HG03108 (cell line): ENCODE results near the gene KIAA2012.

Source experiments
- ATAC-seq: cut with Tn5 transposase; IDR thresholded peaks from one replicate; pipeline ENCODE4 v1.9.1; 2021; ENCODE audit warnings: moderate library complexity; ENCODE audit not compliant: unreplicated experiment

Gene KIAA2012

DNA sequence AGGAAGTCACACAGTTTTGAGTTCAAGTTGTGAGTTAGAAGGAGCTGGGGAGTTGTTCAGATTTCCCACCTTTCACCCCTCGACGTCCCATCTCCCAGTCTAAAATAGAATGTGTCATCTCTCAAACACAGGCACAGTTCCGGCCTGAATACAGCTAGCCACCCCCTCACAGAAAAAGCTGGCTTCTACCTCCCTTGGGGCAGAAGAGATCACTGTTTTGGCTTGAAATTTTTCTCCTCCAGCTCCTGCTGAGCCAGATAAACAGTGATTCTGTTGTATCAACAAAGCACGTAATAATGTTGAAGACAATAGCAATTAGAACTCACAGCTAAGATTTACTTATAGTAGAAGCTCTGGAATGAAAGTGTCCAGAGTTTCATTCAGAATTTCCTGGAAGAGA, 74.7 kb downstream of the KIAA2012 start:
- no peak for ATAC-seq

DNA sequence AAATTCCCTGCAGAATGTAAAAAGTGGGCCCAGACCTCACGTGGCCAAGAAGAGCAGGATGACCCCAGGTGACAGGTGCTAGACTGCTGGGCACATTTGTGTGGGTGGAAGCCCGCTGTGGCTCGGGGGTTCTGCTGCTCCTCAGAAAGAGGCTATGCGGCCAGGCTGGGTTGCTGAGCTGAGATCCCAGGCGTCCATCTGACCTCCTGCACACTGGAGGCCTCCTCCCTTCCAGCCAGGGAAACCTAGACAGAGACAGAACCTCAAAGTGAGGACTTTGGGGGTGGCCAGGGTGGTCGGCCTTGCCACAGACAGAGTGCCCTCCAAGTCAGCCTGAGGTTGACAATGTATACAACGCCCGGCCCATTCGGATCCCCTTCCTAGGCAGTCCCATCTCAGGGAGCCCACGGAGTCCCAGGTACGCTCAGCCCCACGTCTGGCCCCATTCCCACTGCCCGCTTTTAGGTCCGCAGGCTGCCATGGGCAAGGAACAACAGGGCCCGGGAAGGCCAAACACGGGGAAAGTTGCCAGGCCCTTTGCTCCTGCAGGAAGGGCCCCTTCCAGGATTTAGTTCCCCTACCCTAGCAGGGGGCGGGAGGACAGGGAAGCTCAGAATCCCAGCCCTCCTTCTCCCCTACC, 75.6 kb downstream of the KIAA2012 start:
- ATAC-seq: no peak

DNA sequence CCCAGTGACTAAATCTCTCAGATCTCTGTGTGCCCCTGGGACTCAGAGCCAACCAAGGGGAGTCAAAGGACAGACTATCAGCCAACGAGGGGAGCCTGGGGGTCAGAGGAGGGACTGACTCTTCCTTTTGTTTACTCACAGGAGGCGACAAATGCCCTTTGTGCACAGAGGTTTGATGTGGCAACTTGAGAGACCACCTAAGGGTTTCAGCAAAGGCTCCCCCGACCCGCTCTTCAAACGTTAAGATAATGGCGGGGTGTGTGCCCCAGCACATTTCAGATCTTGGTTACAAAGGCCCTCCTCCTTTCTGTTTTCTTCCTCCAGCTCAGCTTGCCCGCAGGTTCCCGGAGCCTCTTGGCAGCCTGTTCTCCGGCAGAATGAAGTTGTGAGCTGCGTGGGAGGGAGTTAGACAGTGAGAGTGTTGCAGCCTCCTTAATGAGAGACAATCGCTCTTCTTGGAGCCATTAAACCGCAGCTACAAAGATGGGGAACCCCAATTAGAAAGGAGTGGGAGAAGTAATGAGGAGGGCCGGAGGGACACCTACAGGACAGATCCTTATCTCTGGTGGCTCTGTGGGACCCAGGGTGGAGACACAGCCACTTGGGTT, 76.2 kb downstream of the KIAA2012 start:
- no peak for ATAC-seq

DNA sequence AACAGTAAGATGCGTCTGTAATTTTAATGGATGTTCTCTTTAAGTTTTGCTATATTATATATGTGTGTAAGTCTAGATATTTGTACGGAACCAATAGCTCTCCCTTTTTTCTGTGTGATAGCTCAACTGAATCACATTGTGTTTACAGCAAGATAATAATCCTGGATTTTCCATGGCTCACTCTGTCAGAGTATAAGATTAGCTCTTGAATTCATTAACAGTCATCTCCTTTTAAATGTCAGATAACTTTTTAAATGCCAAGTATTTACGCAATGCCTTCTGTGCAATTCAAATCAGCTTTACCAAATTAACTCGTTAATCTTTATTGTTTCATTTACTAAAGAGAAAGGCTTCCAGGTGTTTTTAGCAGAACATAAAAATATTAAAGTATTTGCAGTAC, 76.9 kb downstream of the KIAA2012 start:
- no peak for ATAC-seq

DNA sequence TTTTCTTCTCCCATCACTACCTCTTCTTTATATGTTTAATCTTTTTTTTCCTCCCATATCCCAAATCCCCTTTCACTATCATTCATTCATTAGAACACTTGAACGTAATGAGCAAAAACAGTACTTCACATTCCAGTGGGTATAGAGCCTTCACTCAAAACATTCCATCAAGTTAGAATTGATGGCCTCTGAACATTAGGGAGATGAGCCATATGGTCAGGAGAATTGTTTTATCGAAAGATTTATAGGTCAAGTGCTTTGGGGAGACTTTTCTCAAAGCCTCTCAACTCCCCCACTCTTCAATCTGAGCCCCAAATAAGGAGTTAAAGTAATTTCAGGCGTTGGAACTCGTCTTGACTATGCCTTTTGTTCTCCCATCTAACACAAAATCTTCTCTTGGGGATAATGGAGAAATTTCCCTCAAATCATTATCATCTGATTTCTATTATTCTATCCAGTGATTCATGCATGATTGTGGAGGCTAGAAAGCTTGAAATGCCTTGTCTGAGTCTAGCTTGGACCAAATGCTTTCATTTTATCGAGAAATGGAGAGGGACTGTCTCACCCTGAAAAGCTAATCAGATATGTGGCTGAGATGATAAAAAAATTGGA, 79.2 kb downstream of the KIAA2012 start:
- no peak for ATAC-seq

DNA sequence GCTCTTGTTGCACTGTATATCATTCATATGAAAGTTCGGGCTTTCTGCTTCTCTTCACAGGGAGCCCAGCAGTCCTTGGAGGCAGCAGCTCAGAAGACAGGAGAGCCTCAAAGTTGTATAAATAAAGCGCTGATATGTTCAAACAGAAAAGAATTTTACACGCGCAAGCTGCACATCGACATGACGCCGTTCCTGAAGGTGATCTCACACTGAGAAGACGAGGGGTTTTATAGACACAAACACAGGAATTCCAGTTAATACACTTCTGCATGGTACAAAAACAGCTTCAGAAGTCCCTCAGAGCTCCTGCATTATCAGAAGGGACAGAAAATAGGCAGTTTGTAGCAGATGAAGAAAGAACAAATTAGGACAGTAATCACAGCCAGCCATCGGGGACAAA, 81.6 kb downstream of the KIAA2012 start:
- no peak for ATAC-seq

DNA sequence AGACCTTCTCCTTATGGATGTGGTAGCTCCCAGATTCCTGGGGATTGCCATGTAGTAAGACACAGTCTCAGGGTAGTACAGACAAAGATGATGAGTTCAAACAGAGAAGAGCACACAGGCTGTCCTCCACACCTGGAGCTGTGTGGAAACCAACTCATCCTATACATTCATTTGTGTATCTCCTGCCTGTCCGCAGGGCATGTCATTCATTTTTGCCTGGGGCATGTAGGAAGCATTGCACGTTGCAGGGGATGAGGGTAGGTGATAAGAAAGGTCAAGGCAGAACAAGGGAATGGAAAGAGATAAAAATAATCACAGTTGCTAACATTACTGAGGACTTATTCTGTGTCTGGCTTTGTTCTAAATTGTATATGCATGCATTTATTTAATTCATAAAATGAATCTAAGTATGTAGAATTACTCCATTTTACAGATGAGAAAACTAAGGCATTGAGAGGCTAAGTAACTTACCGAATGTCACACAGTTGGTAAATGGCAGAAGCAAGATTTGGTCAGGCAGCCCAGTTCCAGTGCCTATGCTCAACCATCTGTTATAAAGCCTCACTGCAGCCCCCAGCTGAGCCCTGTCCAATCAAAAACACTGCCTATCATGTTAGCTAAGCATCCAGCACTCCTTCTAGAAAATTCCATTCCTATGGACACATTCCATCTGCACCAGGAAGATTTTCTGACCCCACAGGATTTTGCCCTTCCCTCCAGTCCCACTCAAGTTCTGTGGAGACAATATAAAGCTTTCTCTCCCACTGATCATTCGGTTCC, 84.3 kb downstream of the KIAA2012 start:
- no peak for ATAC-seq

DNA sequence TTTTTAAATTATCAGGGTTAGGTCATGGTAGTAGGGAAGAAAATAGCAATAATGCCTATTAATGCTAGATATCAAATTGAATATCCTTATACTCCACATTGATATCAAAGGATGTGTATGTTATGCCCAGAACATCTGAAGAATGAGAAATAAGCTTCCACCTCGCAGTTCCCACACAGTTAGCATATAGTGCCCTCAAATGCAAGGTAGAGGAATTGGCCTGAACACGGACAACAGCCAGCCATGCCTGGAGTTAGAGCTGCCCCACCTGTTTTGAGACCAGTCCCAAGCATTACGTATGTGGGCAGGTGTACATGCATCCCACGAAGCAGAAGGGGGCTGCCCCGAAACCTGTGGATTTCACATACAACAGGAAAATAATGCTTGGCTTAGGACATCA, 85.7 kb downstream of the KIAA2012 start:
- ATAC-seq: no peak

DNA sequence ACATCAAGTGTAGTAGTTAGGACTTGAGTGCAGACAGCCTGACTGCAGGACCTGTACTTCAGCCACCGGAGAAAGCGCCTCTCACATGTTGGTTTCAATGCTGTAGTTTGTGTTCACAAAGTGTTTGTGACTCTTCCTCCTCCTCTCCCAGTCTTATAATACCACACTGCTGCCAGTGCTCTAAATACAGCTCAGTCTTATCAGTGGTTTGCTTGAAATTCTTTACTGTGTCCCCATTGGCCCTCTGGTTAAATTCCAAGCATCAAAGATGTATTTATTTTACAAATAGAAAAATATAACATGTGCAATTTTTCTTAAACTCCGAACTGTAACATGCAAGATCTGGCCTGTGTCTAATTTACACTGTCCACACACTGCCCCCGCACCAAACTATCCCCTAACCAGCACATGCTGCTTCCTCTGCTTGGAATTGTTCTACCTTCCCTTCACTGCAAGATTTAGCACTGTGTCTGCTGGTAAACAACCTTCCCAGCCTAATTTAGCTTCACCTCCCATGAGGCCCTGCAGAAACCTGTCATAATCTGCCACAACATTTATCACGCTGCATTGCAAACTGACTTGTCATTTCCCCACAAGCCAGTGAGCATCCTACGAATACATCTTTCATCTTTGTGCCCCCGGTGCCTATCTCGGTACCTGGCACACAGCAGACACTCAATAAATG, 88.2 kb downstream of the KIAA2012 start:
- no peak for ATAC-seq

DNA sequence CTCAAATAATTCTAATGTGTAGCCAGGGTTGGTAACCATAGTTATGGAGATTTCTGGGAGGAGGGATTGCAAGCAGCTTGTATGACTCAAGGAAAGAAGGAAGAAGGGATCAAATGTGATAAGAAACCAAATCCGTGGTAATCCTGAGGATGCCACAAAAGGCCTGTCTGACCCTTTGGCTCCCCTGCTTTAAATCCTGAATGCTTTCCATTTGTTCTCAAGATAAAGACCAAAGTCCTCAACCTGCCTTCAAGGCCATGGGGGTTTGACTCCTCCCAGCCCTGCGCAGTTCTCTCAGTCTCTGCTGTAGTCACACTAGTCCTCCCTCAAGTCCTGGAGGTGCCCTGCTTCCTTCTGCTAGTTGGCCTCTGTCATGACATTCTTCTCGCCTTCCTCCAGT, 91.4 kb downstream of the KIAA2012 start:
- no peak for ATAC-seq

DNA sequence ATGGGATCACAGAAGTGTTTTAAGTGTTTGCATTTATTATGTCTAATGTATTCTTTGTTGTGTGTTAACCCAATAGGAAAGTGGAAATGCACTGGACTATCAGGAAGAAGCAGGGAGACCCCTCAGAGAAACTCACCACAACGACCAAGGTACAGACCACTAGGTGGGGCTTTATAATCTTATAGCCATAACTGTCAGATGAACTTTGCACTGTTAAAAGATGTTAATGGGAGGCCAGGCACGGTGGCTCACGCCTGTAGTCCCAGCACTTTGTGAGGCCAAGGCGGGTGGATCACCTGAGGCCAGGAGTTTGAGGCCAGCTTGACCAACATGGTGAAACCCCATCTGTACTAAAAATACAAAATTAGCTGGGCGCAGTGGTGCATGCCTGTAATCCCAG, 92.2 kb downstream of the KIAA2012 start:
- no peak for ATAC-seq

DNA sequence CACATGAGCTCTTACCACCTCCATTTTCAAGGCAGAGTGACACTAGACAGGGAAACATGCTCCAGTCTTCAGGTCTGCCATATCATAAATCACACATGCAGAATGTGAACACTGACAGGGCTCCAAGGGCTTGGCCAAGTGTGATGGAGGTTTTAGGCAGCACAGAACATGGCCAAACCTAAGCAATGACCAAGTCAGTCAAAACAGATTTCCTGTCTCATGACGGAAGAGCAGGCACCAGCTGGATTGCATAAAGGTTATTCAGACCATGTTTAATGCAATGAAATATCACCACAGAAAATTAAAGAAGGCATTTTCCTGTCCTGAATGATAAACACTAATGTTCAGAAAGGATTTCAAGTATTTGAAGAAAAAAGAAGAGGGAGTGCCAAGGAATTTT, 92.9 kb downstream of the KIAA2012 start:
- no peak for ATAC-seq

DNA sequence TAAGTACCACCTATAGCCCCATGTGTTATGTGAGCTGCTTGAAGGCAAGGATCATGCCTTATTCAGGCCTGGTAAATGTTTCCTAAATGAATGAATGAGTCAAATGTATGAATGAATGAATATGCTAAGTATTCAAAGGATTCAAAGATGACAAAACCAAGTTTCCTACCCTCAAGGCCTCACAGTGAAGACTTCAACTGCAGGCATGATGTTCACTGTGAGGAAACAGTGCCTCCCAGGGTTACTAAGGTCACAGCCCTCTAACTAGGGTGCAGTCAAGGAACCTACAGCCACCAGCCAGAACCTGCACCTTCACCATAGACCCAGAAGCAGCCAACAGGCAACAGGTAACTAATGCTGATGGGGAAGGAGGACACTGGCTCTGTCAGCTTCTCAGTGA, 96.1 kb downstream of the KIAA2012 start:
- no peak for ATAC-seq

DNA sequence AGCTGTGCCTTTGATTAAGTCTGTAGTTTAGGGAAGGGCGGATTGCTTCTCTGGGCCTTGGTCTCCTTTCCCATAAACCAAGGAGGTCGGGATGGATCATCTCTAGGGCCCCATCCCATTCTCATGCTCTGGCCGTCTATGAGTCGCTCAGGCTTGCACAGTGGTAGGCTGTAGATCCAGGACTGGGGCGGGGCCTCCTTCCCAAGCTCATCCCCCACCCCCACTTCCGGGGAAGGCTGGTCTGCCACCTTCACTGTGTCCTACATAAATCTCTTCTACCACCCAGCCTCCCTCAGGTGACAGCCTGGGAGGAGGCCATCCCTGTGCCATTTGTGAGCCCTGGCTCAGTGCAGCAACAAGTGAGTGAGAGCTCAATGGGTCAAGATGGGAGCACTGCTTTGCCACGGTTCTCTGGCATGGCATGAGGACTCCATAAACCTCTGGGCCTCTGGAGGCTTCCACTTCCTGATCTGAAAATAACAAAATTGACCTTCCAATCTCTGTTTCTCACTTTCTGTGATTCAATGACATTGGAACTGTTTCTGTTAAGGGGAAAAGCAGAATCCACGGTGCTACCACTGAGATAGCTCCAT, 96.9 kb downstream of the KIAA2012 start:
- ATAC-seq: no peak

DNA sequence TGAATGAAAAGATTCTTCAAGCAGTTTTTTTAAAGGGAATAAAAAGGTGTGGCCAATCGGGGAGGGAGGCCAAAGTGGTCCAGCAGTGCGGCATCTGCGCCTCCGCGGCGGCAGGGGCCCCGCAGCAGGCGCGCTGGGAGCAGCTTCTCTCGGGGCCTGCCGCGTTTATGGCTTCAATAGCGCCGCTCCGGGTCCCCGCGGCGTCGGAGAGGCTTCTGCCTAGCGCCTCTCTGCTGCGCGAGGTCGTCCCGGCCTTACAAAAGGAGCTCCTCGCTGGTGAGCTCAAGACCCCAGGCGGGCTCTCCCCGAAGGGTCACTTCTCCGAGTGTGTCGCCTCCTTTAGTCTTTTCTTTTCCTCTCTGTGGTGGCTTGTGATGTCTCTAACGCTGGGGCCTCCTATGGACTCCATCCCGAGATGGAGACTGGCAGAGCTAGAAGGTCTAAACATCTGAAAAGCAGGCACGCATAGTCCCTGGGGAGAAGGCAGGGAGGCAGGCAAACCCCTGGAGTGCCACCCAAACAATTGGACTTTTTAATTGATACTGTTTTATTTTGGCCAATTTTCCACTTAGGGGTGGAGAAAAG, 98.3 kb downstream of the KIAA2012 start:
- no peak for ATAC-seq

DNA sequence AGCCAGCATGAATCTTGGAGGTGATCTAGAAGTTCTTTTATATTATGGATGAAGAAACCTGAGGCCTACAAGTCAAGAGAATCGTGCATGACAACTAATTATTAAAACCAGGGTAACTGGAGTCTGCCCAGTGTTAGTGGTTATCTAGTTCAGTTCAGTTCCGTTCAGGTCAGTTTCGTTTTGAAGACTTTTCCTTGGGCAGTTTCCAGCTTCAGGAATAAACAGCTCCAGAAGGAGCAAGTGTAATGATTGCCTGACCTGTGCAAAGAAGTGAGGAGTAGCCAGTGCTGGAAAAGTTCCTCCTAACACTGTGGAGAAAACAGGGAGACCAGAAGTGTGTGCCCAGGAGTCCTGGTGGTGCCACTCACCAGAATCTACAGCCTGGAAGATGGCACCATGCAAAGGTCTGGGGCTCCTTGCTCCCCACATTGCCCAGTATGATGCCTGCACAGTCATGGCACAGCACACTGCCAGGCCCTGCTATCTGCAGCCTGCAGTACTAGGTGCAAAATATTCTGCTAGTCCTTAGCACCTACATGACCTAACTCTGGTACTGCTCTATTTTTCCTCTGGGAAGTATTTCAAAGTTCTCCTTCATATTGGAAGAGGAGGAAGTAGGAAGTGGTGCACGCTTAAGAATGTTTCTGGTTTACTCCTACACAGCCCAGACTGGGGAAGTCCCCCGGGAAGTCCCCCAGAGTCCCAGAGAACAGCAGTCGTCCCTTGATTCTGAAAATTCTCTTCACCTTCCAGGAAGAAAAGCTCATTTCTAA, 99.6 kb downstream of the KIAA2012 start:
- no peak for ATAC-seq

DNA sequence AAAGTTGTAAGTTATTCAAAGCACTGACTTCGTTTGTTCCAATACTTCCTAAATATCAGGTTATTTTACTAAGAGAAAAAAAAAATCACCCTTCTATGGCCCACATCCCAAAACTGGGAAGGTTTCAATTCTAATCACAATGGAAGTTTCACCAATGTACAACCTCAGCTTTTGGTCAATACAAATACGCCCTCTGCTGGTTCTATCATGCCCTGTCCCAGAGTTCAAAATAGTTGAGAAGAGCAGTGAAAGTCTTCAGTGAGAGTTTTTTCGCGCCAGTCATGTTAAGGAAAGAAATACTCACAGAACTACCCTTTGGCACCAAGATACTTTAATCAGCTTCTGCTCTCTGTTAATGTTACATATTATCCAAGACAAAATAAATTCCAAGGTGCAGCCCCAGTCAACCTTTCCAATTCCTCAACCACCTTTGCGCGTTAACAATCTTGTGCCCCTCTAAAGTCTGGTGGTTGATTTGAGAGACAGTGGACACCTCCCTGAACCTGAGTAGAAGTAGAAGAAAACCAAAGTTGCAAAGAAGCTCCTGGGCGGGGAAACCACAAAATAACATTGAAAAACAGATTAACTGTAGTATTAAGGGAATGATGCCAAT, 105.4 kb downstream of the KIAA2012 start:
- no peak for ATAC-seq

DNA sequence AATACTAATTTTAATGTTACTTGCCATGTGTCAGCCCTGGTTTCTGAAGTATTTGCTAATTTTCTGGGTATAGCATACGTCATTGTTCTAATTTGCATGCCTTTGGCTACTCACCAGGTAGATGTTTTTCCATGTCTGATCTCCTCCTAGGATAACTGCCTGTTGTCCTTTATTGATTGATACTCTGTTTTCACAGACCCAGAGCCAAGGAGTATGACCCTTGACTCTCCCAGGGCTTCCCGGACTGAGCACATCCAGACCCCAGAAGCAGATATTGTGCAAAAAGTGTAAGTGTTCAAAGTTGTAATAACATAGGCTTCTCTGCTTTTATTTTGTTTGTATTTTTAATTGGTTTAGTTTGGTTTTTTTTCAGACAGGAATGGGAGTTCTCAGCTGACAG, 111.5 kb downstream of the KIAA2012 start:
- no peak for ATAC-seq

DNA sequence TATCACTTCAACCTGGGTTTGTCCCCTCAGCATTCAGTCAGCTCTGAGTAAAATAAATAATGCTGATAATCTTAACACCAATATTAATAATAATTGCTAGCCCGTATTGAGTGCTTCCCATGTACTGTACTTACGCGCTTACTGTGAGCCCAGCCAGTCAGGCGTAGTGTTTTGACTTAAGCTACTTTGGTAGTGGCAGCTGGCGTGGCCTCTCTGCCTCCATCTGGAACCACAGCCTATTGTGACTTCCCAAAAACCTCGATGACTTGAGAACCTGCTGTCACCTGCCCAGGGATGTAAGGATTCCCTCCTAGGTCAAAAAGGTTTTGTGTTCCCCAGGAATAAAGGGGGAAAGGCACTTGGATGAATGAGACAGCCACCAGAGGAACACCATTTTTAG, 112.1 kb downstream of the KIAA2012 start:
- no peak for ATAC-seq
